GM11168 (cell line): ENCODE results near the gene ELFN1.
"Not testable (repeated sequence)": the region's sequence is repeated elsewhere in the genome, so short reads cannot be mapped to it uniquely, and the experiment has no call there.

ENCODE experiments used
- in situ Hi-C: fragments of 300-500 bp; cut with MboI; formaldehyde crosslinking; loops from one replicate; pipeline ENCODE4 v1.12.0; 2022; ENCODE audit warnings: low sequenced_read_pairs; ENCODE audit not compliant: unreplicated experiment

Gene ELFN1

DNA sequence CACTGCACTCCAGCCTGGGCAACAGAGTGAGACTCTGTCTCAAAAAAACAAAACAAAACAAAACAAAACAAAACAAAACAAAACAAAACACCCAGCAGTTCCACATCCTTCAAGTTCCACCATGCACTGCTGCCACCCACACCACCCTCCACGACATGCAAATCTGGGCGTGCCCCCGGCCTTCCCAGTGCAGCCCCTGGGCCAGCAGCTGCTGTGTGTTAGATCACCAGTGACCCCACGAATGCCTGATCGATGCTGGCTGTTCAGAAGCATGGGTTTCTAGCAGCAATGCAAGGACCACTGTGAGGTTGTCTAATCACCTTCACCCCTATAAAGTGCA lies 36.3 kb downstream of the ELFN1 start:
- in situ Hi-C loops = no loop called here

DNA sequence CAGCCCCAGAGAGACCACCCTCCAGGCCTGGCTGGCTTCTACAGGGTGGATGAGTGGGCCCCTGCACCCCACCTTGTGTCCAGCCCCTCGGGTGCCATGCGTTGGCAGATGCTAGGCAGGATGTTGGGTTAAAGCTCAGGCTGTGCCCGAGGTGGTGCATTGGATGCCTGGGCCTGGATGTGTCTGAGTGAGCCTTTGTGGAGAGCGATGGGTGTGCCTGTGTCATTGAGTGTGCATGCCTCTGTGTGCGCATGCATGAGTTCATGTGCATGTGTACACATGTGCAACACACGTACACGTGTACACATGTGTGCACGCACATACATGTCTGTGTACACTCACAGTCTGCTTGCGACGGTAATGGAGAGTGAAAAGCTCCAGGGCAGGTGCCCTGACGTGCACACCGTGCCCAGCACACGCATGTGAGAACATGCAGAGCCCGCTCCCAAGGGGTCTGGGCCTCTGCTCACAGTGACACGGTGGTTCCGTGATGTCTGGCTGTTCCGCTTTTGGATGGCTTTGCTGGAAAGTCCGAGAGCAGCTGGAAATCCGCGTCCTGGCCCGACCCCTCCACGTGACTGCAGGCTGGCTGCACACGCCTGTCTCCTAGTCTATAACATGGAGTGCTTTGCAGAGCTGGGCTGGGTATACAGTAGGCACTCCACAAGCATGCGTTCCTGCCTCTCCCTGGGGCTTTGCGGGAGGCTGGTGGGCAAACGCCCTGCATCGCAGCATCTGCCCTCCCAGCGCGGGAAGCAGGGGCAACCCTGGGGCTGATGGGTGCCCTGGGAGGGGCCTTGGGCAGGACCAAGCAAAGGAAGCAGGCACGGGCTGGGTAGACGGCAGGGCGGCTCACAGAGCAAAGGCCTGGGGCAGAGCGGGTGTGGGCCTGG lies 36.9 kb downstream of the ELFN1 start:
- in situ Hi-C loops = no loop called here

DNA sequence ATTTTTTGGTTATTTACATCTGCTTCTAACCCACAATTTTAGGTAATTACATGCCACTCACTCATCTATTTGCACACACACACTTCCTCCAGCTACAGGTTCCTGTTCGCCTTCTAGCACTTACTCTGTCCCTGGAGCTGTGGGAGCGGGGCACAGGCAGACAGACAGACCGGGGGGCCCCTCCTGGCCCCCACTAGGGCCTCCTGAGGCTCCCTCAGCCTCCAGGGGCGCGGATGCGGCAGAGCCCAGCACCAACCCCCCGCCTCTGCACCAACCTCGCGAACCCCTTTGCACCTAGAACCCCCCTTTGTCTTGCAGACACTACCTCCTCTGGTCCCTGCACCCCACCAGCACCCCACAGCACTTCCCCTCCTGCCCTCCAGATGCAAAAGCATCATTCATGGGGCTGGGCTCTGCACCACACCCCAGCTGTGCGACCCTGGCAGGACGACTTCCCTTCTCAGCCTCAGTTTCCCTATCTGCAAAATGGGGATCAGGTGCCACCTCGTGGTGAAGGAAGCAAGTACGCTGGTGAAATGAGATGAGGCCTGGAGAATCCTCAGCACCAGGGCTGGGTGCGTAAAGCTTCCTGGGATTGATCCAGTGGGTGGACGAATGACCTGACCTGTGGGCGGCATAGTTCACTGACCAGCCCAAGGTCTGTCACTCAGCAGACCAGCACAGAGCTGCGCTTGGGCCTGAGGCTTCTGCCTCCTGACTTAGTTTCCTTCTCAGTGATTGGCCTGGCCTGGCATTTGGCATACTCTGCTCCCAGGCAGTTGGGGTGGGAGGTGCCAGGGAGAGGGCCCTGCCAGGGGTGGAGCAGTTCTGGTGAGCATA lies 37.9 kb downstream of the ELFN1 start:
- in situ Hi-C loops = no loop called here

DNA sequence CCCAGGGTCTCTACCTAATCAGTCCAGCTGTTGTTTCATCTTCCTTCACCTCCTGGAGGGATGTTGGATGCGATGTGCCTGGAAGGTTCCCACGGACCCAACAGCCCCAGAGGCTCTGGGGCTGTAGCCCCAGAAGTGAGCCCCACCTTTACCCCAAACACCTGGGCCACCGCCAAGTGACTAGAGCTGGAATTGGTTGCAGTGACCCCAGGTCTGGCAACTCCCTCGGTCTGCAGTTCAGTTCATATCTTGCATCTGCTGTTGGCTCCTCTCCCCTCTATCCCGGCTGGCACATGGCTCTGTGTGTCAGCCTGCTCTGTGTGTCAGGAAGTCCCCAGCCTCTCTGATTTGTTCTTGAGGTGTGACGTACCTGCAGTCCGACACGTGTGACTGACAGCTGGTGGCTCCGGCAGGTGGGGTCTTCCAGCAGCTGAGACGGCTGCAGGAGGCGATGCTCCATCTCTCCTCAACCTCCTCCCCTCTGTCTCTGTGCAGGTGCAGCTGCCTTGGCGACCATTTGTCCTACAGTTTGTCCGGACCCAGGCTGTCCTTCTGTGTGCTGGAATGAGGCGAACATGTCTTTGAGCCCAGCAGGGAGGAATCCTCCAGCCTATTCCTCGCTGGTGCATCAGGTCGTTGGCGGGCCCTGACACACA lies 38.6 kb downstream of the ELFN1 start:
- in situ Hi-C loops = no loop called here

DNA sequence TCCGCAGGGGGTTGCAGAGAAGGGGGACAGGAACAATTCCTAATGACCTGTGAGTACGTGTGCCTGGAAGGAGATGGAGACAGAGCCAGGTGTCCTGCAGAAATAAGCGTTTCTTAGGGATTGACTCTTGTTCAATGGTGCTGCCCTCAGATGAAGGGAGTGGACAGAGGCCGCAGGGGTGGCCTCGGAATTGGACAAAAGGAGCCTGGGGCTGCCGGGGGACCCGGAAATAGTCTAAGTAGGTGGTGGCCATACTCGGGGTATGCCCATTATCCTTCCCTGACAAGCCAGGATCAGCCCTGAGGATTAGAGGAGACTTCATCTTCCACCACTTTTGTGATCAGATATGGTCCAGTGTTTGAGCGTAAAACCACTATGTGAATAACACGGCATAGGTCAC lies 39.2 kb downstream of the ELFN1 start:
- in situ Hi-C loops = no loop called here

DNA sequence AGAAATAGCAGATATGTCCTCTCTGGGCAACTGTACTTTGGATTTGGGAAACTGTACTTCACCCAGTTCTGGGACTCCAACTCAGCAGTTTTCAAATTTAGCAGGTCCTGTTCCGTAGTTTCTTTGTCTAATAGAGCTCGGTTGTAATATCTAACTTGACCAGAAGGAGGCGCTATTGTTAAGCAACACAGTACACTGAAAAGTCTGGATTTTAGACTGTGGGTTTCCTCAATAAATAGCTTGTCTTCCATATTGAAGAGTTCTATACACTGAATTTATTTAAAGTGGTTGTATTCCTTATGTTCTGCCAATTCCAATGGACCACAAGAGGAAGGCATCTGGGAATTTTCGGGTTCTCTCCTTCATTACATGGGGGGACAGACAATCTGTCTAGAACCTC lies 39.8 kb downstream of the ELFN1 start:
- in situ Hi-C loops = no loop called here

DNA sequence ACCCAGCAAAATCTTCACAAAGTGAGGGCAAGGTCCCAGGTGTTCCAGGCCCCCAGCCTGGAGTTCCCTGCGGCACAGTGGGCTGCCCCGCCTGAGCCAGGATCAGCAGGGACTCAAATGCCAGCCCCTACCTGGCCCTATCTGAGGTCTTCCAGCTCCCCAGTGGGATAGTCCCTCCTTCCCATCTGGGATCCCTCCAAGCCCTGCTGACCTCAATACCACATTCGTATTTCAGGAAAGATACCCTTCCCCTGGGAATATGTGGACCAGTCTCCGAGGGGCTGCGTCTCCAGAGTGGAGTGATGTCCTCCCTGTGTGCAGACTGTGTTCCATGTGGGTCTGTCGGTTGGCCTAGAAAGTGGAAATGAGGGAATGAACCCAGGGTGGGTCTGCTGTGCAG lies 40.9 kb downstream of the ELFN1 start:
- in situ Hi-C loops = no loop called here

DNA sequence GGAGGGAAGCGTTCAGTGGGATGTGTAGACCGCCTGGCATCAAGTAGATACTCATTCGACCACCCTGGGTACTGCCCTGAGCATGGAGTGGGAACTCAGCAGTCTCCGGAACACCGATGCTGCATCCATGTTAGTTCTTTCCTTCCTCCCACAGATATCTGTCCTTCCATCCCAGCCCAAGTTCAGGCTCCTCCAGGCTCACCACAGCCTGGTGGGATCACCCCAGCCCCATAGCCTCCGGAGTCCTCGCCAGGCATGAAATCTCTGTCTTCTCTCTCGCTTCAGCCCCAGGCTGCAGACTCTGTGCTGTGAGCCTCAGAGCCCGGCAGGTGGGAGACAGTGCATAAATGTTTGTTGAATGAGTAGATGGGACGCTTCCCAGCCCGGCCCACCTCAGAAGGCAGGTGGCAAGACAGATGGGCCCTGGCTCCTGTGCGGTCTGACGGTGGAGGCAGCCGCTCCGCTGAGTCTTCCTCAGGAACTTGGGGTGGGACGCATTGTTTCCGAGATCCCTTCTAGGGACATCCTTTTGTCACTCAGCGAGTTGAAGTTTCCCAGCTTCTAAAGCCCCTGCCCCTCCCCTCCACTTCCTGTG lies 42.9 kb downstream of the ELFN1 start:
- in situ Hi-C loops = no loop called here

DNA sequence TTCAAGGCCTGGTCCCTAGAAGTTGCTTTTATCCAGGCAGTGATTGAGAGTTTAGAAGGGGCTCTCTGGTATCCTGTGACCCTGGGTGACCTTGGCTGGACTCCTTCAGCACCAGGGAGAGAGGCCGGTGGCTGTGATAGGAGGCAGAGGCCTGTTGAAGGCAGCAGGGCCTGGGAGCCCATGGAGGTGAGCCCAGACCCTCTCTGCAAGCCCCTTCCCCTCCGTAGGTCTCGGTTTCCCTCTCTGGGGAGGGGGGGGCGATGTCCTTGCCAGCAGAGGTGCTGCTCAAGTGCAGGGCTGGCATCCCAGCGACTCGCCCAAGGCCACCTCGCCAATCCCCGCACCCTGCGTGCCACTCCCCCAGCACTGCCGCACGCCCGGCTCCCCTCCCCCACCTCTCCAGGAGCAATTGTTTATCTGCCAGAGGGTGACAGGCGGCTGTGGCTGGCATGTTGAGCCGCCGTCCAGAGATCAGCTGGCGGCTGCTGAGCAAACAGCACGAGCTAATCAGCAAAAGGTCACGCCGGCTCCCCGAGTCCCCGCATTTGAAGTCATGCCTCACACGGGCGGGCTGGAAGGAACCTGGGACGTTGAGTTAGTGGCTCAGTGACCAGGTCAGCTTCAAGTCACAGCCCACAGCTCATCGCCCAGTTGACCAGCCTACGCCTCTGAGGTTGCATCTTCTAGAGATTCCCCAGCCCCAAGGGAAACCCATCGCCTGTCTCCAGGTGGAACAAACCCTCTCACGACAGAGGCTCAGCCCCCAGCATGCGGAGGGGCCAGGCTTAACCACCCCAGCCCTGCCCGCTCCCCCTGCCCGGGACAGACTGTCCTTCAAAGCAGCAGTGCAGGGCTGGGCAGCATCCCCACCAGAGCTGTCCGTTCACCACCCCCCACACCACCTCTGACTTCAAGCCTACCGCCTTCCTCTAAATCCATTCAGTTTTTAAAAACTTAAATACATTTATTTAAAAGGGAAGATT lies 43.7 kb downstream of the ELFN1 start:
- in situ Hi-C loops = no loop called here

DNA sequence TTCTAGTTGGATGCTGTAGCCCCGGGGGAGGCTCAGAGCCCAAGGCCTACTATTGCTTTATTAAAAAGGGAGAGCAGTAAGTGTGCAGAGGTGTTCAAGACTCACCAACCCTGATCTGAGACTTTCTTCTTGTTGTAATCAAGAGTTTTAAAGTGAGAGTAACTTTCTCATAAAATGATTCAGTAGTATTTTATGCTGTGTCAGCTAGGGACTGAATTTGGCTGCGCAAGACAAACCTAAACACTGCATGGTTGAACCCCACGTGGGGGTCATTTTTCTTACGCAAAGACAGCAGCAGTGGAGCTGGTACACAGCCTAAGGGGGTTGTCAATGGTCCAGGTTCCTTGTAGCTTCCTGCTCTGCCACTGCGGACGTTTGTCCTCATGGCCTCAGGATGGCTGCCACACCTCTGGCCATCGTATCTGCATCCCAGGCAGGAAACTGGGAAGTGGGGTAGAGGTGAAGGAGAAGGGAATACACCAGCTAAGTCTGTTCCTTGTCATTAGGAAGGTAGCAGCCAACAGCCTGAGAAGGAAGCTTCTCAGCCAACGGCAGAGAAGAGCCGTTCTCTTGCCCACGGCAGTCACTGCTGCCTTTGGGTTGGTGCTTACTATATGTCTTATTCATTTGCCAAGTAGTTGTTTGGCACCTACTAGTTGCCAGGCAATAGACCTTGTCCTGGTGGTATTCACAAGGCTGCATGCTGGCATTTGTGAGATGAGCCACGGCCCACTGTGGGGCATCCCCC lies 44.7 kb downstream of the ELFN1 start:
- in situ Hi-C loops = no loop called here

DNA sequence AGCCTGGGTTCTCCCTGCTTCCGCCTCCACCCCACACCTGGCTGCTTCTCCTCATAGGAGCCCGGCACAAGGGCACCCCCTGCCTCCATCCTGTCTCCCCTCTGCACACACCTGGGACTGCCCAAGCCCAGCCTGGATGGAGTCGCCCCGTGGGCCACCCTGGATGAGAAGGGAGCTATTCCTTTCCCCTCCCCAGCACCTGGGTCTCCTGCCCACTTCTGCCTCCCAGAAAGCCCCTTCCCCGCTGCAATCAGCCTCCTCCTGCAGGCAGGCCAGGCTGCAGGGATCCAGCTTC lies 45.2 kb downstream of the ELFN1 start:
- in situ Hi-C loops = no loop called here

DNA sequence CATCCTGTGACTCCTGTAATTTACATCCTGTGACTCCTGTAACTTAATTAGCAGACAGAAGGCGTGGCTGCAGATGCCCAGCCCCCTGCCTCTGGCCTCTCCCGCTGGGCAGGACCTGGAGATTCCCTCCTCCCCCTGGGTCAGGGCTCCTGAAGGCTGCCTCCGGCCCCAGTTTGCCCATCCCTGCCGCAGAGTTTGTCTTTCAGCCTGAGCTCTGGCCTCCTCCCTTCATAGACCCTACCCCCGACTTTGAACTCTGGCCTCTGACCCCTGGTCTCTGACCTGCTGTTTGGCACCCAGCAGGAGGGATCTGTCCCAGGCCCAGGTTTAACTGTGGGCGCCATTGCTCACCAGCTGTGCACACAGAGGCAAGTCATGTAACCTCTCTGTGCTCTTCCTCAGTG lies 45.6 kb downstream of the ELFN1 start:
- in situ Hi-C loops = no loop called here

DNA sequence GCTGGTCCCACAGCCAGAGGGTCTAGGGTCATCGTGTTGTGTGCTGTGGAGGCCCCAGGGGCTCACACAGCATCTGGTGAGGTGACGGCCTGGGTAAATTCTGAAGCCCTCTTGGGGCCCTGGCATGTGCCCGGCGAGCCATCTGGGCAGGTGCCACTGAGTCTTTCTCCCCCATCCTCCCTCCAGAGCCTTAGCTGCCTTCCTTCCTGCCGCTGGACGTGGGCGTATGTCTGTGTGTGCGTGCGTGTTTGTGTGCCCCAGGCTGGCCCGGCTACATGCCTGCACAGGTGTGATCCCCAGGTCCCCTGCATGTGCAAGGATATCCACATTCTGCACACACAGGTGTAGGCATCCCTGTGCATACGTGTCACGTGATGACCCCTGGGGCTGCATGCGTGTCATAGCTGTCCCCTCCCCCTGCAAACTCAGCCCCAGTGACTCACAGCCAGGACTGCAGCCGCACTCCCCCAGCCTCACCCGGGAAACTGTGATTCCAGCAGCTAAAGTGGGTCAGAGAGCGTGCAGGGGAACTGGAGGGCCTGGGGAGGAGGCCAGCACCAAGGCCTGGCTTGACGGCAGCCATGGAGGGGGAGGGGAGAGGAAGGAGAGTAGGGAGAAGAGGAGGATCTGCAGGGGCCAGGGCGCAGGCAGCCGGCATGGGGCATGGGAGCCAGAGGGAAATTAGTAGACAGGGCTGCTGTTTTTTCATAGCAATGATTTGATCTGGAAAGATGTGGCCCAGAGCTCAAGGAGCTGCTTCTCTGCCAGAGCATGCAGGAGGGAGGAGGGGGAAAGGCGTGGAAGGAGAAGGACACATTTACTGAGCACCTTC lies 46.4 kb downstream of the ELFN1 start:
- in situ Hi-C loops = no loop called here

DNA sequence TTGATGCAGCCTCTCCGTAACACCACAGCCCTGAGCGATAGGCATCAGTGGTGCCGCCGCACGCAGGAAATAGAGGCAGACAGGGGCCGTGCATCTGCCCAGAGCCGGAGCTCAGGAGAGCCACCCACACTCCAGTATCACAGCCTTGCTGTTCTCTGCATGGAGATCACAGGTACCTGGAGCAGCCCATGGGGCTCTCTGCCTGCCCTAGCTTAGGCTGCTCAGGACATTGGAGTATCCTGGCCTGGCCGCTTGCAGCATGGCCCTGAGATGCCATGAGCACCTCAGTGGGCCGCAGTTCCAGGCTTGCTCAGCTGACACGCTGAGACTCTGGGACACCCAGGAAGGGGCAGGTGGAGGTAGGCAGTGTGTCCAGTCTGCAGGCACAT lies 47.0 kb downstream of the ELFN1 start:
- in situ Hi-C loops = no loop called here

DNA sequence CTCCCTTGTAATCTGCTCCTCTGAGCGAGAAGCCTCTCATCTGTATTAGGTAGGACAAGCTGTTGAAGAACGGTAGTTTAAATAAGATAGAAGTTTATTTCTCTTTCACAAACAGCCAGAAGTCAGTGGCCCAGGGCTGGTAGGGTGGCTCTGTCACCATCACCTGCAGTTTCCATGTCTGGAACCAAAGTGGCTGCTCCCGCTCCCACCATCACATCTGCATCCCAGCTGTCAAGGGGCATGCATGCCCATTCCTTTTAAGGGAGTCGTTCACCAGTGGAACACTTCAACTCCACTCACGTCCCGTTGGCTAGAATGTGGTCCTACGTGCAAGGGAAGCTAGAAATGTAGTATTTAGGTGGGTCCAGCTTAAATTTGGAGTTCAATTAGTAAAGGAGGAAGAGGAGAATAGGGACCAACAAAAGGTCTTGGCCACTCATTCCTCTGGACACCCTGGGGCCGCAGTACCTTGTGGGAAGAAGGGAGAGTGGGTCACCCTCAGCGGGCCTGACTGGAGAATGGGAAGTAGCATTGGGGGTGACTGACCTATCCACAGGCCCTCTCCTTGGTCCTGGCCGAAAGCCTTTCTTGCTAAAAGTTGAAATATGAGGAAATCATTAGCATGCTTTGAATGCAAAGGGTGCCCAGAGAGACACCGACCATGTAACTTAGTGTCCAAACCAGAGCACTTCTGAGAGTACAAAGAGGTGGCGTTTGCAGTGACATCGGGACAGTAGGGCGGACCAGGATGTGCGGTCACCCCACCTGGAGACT lies 48.0 kb downstream of the ELFN1 start:
- in situ Hi-C loops = no loop called here

DNA sequence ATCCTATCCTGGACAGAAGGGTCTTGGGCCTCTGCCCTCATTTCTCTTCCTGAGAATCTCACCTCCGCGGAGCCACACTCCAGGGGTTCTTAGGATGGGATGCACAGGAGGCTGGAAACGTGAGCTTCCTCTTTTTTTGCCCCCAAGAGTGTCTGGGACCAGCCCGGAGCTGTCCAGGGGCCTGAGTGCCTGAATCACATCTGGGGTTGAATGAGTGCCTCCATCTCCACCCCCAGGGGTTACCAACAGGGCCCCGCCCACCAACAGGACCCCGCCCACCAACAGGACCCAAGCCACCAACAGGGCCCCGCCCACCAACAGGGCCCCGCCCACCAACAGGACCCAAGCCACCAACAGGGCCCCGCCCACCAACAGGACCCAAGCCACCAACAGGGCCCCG lies 48.8 kb downstream of the ELFN1 start:
- in situ Hi-C loops = not testable (repeated sequence)

DNA sequence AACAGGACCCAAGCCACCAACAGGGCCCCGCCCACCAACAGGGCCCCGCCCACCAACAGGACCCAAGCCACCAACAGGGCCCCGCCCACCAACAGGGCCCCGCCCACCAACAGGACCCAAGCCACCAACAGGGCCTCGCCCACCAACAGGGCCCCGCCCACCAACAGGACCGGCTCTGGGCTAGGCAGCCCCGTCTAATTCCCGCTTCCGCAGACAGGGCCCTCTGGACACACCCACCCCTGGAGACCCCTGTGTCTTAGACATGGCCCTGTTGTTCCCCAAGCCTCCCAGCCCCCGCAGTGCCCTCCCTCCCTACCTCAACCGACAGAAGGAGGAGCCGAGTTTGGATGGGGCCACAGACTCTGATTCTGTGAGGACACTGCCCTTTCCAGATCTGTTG lies 49.2 kb downstream of the ELFN1 start:
- in situ Hi-C loops = not testable (repeated sequence)

DNA sequence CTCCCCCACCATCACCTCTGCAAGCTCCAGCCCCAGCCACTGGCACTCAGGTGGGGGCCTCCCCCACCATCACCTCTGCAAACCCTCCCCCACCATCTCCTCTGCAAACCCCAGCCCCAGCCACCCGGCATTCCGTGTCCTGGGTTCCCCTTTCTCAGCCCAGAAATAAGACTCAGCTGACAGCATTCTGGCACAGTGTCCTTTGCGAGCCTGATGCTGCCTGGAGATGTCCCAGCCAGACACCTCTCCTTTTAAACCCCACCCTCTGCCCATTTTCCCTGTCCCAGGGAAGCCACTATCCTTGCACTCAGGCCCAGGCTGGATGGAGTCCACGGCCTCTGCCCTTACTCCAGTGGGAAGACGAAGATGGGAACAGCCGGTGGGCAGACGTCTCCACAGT lies 49.8 kb downstream of the ELFN1 start:
- in situ Hi-C loops = no loop called here
